ENCODE results near the gene LIPK.

The LIPK gene

GRCh38 chr10:88793712-88794299 lies 87.8 kb downstream of the LIPK start:
- H3K27ac ChIP-seq (ENCODE audit: poor library complexity, severe bottlenecking), result no peak overlapping the region
- no peaks in the 10 kb centered on the region for H3K27me3 ChIP-seq (ENCODE audit: insufficient read depth, poor library complexity, severe bottlenecking)
- no peak for TF ChIP-seq CTCF (IDR thresholded peaks at IDR 0.05; ENCODE audit: poor library complexity, severe bottlenecking)
- H3K4me3 ChIP-seq (ENCODE audit: severe bottlenecking), result no peak overlapping the region
- H3K9me3 ChIP-seq (ENCODE audit: severe bottlenecking), result no peaks in the 10 kb centered on the region
- no peaks in the 10 kb centered on the region for H3K36me3 ChIP-seq (ENCODE audit: low read depth)
- ATAC-seq (ENCODE audit: low read depth) (peak; percentile 58; the same call in 1 of the 3 replicates), DNase-seq (ENCODE audit: low spot score) (no peak)
- peaks cover 17% of the 10 kb centered on the region for H3K4me1 ChIP-seq (ENCODE audit: insufficient read depth, poor library complexity, severe bottlenecking)

- DNase-seq (ENCODE audit: low spot score), result no peak
- no peaks in the 10 kb centered on the region for H3K9me3 ChIP-seq (ENCODE audit: severe bottlenecking)
- peaks cover 17% of the 10 kb centered on the region for H3K4me1 ChIP-seq (ENCODE audit: insufficient read depth, poor library complexity, severe bottlenecking)
- no peak overlapping the region for H3K4me3 ChIP-seq (ENCODE audit: severe bottlenecking)
- ATAC-seq (ENCODE audit: low read depth), result no peak
- no peak for TF ChIP-seq CTCF (IDR thresholded peaks at IDR 0.05; ENCODE audit: poor library complexity, severe bottlenecking)
- no peaks in the 10 kb centered on the region for H3K27me3 ChIP-seq (ENCODE audit: insufficient read depth, poor library complexity, severe bottlenecking)
- no peak overlapping the region for H3K27ac ChIP-seq (ENCODE audit: poor library complexity, severe bottlenecking)
- H3K36me3 ChIP-seq (ENCODE audit: low read depth), result no peaks in the 10 kb centered on the region
These were observed 88.7 kb downstream of the LIPK start for GRCh38 chr10:88794731-88795130.

DNA sequence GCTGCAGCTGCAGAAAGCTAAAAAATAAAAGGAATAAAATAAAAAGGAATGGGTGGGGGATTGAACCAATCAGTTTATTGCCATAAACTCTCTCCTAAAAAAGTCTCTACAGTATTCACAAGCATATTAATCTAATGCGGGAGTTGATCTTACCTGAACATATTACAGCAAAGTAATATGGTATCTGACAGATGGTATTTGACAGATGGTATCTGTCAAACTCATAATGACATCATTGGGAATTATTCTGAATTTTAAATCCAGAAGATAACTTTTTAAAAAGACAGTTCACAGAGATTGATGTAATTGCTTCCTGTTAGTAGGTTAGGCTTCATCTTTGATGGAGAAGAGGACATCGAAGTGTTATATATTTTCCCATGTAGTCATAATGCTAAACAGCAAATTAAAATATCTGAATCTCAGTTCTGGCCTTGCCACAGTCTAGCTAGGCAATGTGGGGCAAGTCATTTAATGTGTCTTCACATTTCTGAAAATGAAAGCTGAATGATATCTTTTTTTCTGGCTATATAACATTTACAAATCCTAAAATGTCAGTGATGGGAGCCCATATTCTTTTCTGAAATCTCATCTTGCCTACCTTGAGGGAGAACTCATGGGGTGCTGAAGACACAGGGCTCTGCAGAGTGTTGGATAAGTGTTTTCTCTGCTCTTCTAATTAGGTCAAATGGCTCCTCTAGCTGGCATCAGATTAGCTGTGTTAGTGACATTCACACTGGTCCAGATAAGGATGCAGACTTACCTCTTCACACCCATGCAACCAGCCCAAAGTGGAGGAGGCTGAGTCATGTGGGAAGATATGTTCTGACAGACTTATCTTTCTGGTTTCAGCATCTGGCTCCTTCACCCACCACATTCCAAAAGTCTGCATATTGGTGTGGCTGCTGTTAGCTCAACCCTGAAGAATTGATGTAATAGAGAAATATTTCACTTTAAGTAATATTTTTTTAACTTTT lies 94.4 kb downstream of the LIPK start:
- no peak for DNase-seq (ENCODE audit: low spot score)
- Histone ChIP-seq H3K4me3 (ENCODE audit: severe bottlenecking) (no peak overlapping the region), H3K36me3 (ENCODE audit: low read depth) (no peaks in the 10 kb centered on the region), H3K27me3 (ENCODE audit: insufficient read depth, poor library complexity, severe bottlenecking) (no peaks in the 10 kb centered on the region), H3K27ac (ENCODE audit: poor library complexity, severe bottlenecking) (no peak overlapping the region), H3K4me1 (ENCODE audit: insufficient read depth, poor library complexity, severe bottlenecking) (no peaks in the 10 kb centered on the region), H3K9me3 (ENCODE audit: severe bottlenecking) (no peaks in the 10 kb centered on the region)
- no peak for TF ChIP-seq CTCF (IDR thresholded peaks at IDR 0.05; ENCODE audit: poor library complexity, severe bottlenecking)
- ATAC-seq (ENCODE audit: low read depth), result no peak; the same call in 2 of the 3 replicates
